Nephron progenitor cell (in vitro differentiated cells): ENCODE results near the gene CPNE1.
"Not testable (repeated sequence)": the region's sequence is repeated elsewhere in the genome, so short reads cannot be mapped to it uniquely, and the experiment has no call there.

Source experiments
- DNase-seq: peaks from one replicate; pipeline ENCODE4 v3.0.0; 2021
- H3K27ac Mint-ChIP-seq: 2 replicates; pipeline ENCODE4 v1.8.0; 2021; ENCODE audit warnings: mild to moderate bottlenecking, moderate library complexity, mixed read lengths
- H3K27me3 Mint-ChIP-seq: 2 replicates; pipeline ENCODE4 v1.8.0; 2021; ENCODE audit warnings: mild to moderate bottlenecking, low read depth, mixed read lengths; ENCODE audit not compliant: poor library complexity
- H3K36me3 Mint-ChIP-seq: 2 replicates; pipeline ENCODE4 v1.8.0; 2021; ENCODE audit warnings: low read depth, mixed read lengths
- H3K4me1 Mint-ChIP-seq: 2 replicates; pipeline ENCODE4 v1.8.0; 2021; ENCODE audit warnings: mixed read lengths
- H3K4me3 Mint-ChIP-seq: 2 replicates; pipeline ENCODE4 v1.8.0; 2021; ENCODE audit warnings: mild to moderate bottlenecking, moderate library complexity, mixed read lengths
- H3K9me3 Mint-ChIP-seq: 2 replicates; pipeline ENCODE4 v1.8.0; 2021; ENCODE audit warnings: mild to moderate bottlenecking, moderate library complexity, mixed read lengths
- CTCF ChIP-seq: fragments of 200-600 bp; sonication (generic); IDR thresholded peaks from 2 replicates; pipeline ENCODE4 v1.5.0; 2021; ENCODE audit warnings: antibody characterized with exemption

The CPNE1 gene

GRCh38 chr20:35664466-35665206 lies at the start of gene CPNE1, which contains the start of gene RBM12:
Gene CPNE1, minus strand, starts transcription at chr20:35664900. Its CDS starts 31,977 bp downstream, at chr20:35632923.
Gene RBM12, minus strand, starts transcription at chr20:35664900. Its CDS starts 9,578 bp downstream, at chr20:35655322.
- no peak for TF ChIP-seq CTCF
- H3K4me3 Mint-ChIP-seq = peak within 1 kb of the TSS; percentile 88

GRCh38 chr20:35714127-35714526 lies 49.4 kb upstream of the CPNE1 start:
- Mint-ChIP-seq H3K36me3 (peaks cover 70% of the 10 kb centered on the region), H3K4me3 (no peak overlapping the region), H3K4me1 (no peaks in the 10 kb centered on the region), H3K27ac (no peak overlapping the region), H3K27me3 (no peaks in the 10 kb centered on the region), H3K9me3 (no peaks in the 10 kb centered on the region)
- TF ChIP-seq CTCF = no peak
- no peak for DNase-seq

More at GRCh38 chr20:35664466-35665206, at the start of gene CPNE1, which contains the start of gene RBM12:
- peak within 1 kb of the TSS; percentile 99 for H3K27ac Mint-ChIP-seq
- H3K9me3 Mint-ChIP-seq = peaks cover 8% of the 10 kb centered on the region
- H3K27me3 Mint-ChIP-seq = peaks cover 6% of the 10 kb centered on the region
- H3K36me3 Mint-ChIP-seq = peaks cover 41% of the 10 kb centered on the region
- DNase-seq = peak; percentile 91
- H3K4me1 Mint-ChIP-seq = peaks cover 39% of the 10 kb centered on the region

- H3K9me3 Mint-ChIP-seq = not testable (repeated sequence)
Measured at GRCh38 chr20:35713120-35713519, 48.4 kb upstream of the CPNE1 start.

GRCh38 chr20:35711588-35712209 lies 47.0 kb upstream of the CPNE1 start:
- H3K27me3 Mint-ChIP-seq = no peaks in the 10 kb centered on the region
- H3K4me1 Mint-ChIP-seq = no peaks in the 10 kb centered on the region
- H3K4me3 Mint-ChIP-seq = no peak overlapping the region
- no peaks in the 10 kb centered on the region for H3K9me3 Mint-ChIP-seq
- H3K36me3 Mint-ChIP-seq = peaks cover 65% of the 10 kb centered on the region
- H3K27ac Mint-ChIP-seq = peak overlapping the region; percentile 86
- no peak for DNase-seq
- TF ChIP-seq CTCF = no peak

More at GRCh38 chr20:35713120-35713519, 48.4 kb upstream of the CPNE1 start:
- H3K27ac Mint-ChIP-seq, H3K27me3 Mint-ChIP-seq, DNase-seq, H3K4me3 Mint-ChIP-seq, H3K4me1 Mint-ChIP-seq: not testable (repeated sequence)
- peaks cover 71% of the 10 kb centered on the region for H3K36me3 Mint-ChIP-seq

- DNase-seq = no peak
- H3K27ac Mint-ChIP-seq = peak overlapping the region; percentile 86
- peaks cover 66% of the 10 kb centered on the region for H3K36me3 Mint-ChIP-seq
- no peak for TF ChIP-seq CTCF
- H3K27me3 Mint-ChIP-seq = no peaks in the 10 kb centered on the region
- H3K9me3 Mint-ChIP-seq = no peaks in the 10 kb centered on the region
- no peak overlapping the region for H3K4me3 Mint-ChIP-seq
- no peaks in the 10 kb centered on the region for H3K4me1 Mint-ChIP-seq
Measured at GRCh38 chr20:35710884-35711587, 46.3 kb upstream of the CPNE1 start.

- Mint-ChIP-seq H3K27me3 (no peaks in the 10 kb centered on the region), H3K27ac (no peak overlapping the region), H3K9me3 (no peaks in the 10 kb centered on the region), H3K36me3 (peaks cover 67% of the 10 kb centered on the region), H3K4me1 (no peaks in the 10 kb centered on the region), H3K4me3 (no peak overlapping the region)
- no peak for DNase-seq
- no peak for TF ChIP-seq CTCF
Measured at GRCh38 chr20:35710039-35710438, 45.3 kb upstream of the CPNE1 start.
